OCI-LY3 (cell line): ENCODE results near the gene HBG2.

ENCODE experiments used
- EZH2phosphoT487 ChIP-seq: fragments of 200-600 bp; shearing (Covaris generic); IDR thresholded peaks from 2 replicates; pipeline ENCODE4 v1.6.1; 2018; ENCODE audit warnings: antibody characterized with exemption, mixed run types, low read depth
- TF ChIP-seq, protein P1 (sequence below): fragments of 200-600, 300-600 bp; sonication (generic); IDR thresholded peaks from 2 replicates; pipeline ENCODE4 v1.5.1; 2014; ENCODE audit warnings: antibody characterized with exemption, low read length, low read depth

DNA sequence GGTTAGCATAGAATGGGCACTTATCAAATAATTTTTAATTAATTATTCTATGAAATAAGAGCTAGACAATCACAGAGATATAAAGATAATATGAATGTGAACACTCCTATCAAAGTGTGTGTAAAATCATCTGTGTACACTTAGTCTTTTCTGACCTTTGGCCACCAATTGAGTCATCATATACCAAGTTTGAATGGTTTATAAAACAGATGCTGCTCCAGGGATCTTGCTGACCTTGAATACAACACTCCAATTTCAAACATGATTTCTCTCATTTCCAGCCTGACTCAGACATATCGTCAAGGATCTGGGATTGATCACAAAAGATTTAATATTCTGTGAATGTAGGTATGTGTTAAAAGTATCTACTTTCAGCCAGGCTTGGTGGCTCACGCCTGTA is 51.2 kb downstream of the HBG2 start:
- TF ChIP-seq EZH2phosphoT487 = no peak
- TF ChIP-seq, protein P1, sequence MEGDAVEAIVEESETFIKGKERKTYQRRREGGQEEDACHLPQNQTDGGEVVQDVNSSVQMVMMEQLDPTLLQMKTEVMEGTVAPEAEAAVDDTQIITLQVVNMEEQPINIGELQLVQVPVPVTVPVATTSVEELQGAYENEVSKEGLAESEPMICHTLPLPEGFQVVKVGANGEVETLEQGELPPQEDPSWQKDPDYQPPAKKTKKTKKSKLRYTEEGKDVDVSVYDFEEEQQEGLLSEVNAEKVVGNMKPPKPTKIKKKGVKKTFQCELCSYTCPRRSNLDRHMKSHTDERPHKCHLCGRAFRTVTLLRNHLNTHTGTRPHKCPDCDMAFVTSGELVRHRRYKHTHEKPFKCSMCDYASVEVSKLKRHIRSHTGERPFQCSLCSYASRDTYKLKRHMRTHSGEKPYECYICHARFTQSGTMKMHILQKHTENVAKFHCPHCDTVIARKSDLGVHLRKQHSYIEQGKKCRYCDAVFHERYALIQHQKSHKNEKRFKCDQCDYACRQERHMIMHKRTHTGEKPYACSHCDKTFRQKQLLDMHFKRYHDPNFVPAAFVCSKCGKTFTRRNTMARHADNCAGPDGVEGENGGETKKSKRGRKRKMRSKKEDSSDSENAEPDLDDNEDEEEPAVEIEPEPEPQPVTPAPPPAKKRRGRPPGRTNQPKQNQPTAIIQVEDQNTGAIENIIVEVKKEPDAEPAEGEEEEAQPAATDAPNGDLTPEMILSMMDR = no peak
